Fibroblast of villous mesenchyme (primary cell): ENCODE results near the gene FA2H. TPM values are rescaled to one million over a fixed set of nuclear protein-coding genes. Genes with fewer than 3 reads are reported as not detected.

Source experiments
- DNase-seq: peaks from one replicate; pipeline ENCODE4 v3.0.0-alpha.2; 2010; ENCODE audit warnings: low read depth
- H3K4me3 ChIP-seq: 2 replicates; pipeline ENCODE4 v1.5.1; 2011; ENCODE audit warnings: low read depth, mild to moderate bottlenecking, low read length
- total RNA-seq: library from RNA; depleted of rRNA; stranded (reverse); fragments of >200 nt; gene quantifications from 2 replicates; pipeline ENCODE4 v1.2.3, GENCODE V29; 2012
- TF ChIP-seq, protein P1 (sequence below): IDR thresholded peaks from 2 replicates; pipeline ENCODE4 v1.5.1; 2012; ENCODE audit warnings: low read depth, mild to moderate bottlenecking, low read length; ENCODE audit not compliant: insufficient read depth

Gene FA2H
- total RNA-seq, 1 donor, result not detected

DNA sequence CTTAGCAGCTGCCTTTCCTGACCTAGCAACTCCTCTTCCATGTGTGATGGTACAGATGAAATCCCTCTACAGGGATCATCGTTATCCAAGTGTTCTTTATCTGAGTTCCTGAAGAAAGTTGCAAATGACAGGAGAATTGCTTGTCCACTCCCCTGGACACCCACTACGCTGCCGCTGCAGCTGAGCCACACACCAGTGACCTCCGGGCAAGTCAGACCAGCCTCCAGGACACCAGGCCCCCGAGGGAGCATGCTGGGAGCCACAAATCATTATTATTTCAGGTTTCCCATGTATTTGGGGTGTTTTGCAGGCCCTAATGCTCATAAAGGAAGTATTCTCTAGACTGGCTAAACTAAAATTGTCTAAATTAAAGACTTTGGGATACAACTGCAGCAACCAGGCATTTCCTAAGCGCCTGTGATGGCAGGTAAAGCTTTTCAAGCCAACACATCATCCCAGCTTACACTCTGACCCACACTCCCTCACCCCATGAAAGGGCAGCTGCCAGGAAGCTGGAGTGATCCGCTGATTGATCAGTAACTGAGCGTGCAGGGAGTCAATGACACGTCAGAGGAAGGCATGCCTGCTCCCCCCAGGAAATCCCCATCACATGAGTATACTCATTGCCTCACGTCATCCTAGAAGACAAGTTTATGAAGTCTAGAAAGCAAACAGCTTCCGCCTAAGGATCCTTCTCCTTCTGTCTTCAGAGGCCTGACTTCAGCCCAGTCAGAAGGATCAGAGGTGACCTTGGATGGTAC, 14.4 kb downstream of the FA2H start:
- H3K4me3 ChIP-seq, result no peak overlapping the region
- no peak for DNase-seq
- TF ChIP-seq, protein P1, sequence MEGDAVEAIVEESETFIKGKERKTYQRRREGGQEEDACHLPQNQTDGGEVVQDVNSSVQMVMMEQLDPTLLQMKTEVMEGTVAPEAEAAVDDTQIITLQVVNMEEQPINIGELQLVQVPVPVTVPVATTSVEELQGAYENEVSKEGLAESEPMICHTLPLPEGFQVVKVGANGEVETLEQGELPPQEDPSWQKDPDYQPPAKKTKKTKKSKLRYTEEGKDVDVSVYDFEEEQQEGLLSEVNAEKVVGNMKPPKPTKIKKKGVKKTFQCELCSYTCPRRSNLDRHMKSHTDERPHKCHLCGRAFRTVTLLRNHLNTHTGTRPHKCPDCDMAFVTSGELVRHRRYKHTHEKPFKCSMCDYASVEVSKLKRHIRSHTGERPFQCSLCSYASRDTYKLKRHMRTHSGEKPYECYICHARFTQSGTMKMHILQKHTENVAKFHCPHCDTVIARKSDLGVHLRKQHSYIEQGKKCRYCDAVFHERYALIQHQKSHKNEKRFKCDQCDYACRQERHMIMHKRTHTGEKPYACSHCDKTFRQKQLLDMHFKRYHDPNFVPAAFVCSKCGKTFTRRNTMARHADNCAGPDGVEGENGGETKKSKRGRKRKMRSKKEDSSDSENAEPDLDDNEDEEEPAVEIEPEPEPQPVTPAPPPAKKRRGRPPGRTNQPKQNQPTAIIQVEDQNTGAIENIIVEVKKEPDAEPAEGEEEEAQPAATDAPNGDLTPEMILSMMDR, result no peak

DNA sequence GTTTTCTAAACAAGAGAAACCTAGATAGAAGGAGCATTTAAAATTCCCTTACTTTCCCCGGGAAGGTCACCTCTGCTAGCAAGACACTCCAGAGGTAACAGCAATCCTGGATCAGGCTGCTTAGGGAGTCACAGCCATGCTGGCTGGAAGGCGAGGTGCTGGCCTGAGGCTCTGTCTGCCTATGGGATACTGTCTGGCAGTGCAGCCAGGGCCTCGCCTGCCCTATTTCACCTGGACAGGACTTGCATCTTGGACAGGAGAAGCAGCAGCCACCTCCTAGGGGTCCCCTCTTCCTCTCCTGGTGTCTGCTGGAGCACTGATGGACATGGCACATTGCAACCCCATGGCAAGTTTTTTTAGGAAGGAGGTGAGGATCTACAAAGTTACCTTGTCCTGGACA, 15.1 kb downstream of the FA2H start:
- TF ChIP-seq, protein P1, result no peak
- no peak for DNase-seq
- no peak overlapping the region for H3K4me3 ChIP-seq

DNA sequence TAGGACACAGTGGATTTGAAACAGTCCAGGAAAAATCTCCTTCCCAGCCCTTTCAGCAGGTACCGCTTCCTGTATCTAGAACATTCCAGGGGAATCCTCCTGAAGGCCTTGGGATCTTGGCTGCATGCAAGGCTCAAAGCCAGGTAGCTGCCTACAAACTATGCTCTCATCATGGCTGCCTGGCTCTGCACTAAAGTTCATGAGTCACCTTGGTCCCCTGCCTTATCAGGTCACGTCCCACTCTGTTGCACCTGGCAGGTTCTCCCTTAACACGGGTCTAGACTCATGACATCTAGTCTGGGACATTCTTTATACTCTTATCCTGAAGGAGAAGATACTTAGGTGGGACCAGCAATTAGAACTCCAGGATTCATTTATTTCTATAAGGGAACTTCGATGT, 15.8 kb downstream of the FA2H start:
- H3K4me3 ChIP-seq, result no peak overlapping the region
- DNase-seq, result no peak
- TF ChIP-seq, protein P1, result no peak

DNA sequence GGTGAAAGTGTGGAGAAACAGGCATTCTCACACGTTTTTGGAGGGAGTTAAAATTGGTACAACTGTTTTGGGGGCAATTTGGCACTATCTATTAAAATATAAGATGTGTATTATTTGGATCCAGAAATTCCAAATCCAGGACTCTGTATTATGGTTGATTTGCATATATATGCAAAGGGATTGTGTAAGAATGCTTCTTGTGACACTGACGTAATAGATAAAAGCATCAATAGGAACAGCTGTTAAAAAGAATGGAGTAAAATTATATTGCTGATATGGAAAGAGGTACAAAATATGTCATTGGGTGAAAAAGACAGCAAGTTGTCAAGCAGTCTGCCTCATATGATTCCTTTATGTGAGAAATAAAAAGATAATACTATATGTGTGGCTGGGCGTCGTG, 17.3 kb downstream of the FA2H start:
- DNase-seq, result no peak
- no peak overlapping the region for H3K4me3 ChIP-seq
- TF ChIP-seq, protein P1, result no peak

DNA sequence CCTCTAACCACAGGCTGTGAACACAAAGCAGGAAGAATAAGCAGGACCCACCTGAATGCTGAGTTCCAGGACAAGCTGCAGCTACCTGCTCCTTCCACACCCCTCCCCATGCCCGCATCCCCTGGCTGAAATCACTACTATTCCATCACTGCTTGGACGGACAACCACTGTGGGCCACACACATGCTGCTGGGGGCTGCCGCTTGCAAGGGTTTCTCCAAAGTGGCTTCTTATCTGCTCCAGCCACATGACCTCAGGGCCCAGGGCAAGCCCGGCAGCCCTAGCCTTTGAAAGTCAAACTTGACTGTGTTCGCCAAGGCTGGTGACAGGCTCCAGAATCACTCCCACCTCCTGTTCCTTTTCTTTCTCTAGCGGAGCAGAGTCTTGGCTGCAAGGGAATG, 18.4 kb downstream of the FA2H start:
- no peak overlapping the region for H3K4me3 ChIP-seq
- TF ChIP-seq, protein P1, result no peak
- no peak for DNase-seq

DNA sequence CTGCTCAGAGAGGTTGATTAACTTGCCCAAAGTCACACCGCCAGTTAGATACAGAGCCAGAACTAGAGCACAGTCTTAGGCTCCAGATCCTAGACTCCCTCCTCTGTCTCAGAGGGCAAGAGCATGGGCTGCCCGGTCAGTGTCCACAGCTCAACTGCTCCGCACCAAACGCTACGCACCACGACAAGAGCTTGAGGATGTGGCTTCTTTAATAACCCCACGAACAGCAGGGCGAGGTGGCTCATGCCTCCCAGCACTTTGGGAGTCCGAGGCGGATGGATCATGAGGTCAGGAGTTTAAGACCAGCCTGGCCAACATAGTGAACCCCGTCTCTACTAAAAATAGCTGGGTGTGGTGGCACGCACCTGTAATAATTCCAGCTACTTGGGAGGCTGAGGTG, 21.4 kb downstream of the FA2H start:
- no peak for DNase-seq
- TF ChIP-seq, protein P1, result no peak
- no peak overlapping the region for H3K4me3 ChIP-seq

DNA sequence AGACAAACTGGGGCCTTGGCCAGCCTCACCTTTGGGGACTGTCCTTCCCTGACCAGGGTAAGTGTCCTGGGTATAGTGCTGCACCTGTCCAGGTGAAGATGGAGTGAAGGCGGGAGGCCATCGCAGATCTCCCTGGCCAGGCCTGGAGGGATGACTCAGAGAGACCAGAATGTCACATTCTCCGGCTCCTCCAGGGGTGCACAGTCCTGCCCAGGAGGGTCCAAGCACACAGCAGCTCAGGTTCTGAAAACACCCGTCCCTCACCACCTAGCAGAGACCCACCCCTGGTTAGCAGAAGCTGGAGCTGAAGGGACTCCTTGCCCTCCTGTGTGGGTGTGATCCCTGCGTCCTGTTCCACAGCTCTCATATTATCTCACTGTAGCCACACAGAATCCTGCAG, 21.9 kb downstream of the FA2H start:
- TF ChIP-seq, protein P1, result no peak
- DNase-seq, result no peak
- no peak overlapping the region for H3K4me3 ChIP-seq
